Measurements from ENCODE around the gene ZNF850.

ZNF850 gene

GRCh38 chr19:36687214-36688056, 85.2 kb downstream of the ZNF850 start, which contains the start of gene ZNF567:
TSS of gene ZNF567 (plus strand) at chr19:36687612. CDS start at chr19:36694868, 7,256 bp downstream.
- peak; percentile 98 for DNase-seq

GRCh38 chr19:36686365-36687213, 86.0 kb downstream of the ZNF850 start:
- no peak for DNase-seq

- no peak for DNase-seq
Observed at GRCh38 chr19:36685835-36686234, 86.8 kb downstream of the ZNF850 start.

GRCh38 chr19:36679455-36679854, 93.2 kb downstream of the ZNF850 start:
- DNase-seq = no peak

- DNase-seq = no peak
Observed at GRCh38 chr19:36674201-36674600, 98.4 kb downstream of the ZNF850 start.

- no peak for DNase-seq
Observed at GRCh38 chr19:36672368-36672767, 100.2 kb downstream of the ZNF850 start.

- no peak for DNase-seq
Observed at GRCh38 chr19:36668646-36669045, 104.0 kb downstream of the ZNF850 start.

- DNase-seq = no peak
Observed at GRCh38 chr19:36665832-36666231, 106.8 kb downstream of the ZNF850 start.

Measured in CD4-positive, alpha-beta T cell treated with Interleukin-17A for 4 hours (primary cell).